IgD-negative memory B cell (primary cell): ENCODE data around the gene ABCA6. TPM values are rescaled to one million over a fixed set of nuclear protein-coding genes. Genes with fewer than 3 reads are reported as not detected.

Source experiments
- H3K27ac Mint-ChIP-seq, 3 donors: one replicate each; pipeline ENCODE4 v1.8.0; 2020 to 2022; ENCODE audit warnings: mild to moderate bottlenecking in 3 of 3, mixed read lengths in 3 of 3, moderate library complexity in 1 of 3
- H3K27me3 Mint-ChIP-seq: one replicate; pipeline ENCODE4 v1.8.0; 2021; ENCODE audit warnings: mixed read lengths
- H3K36me3 Mint-ChIP-seq: one replicate; pipeline ENCODE4 v1.8.0; 2020; ENCODE audit warnings: mild to moderate bottlenecking, mixed read lengths
- H3K4me1 Mint-ChIP-seq, 3 donors: one replicate each; pipeline ENCODE4 v1.8.0; 2020 to 2022; ENCODE audit warnings: mixed read lengths in 3 of 3, mild to moderate bottlenecking in 1 of 3
- H3K4me3 Mint-ChIP-seq, 4 donors: one replicate each; pipeline ENCODE4 v1.8.0; 2020 to 2022; ENCODE audit warnings: mild to moderate bottlenecking in 4 of 4, mixed read lengths in 4 of 4, moderate library complexity in 3 of 4
- H3K9me3 Mint-ChIP-seq, 3 donors: one replicate each; pipeline ENCODE4 v1.8.0; 2020 to 2021; ENCODE audit warnings: mixed read lengths in 3 of 3, mild to moderate bottlenecking in 1 of 3
- polyA plus RNA-seq: library from polyadenylated mRNA; unstranded; fragments of 300-500 nt; fragmentation: Illumina TruSeq; gene quantifications from one replicate; pipeline ENCODE4 v1.2.3, GENCODE V29; 2021

Gene ABCA6
- polyA plus RNA-seq, 1 donor from 2014 or later = 0.80 TPM

GRCh38 chr17:69057280-69057679 is 84.4 kb downstream of the ABCA6 start:
- H3K36me3 Mint-ChIP-seq = peaks cover 7% of the 10 kb centered on the region
- peaks cover 2 to 9% (median 4%) of the 10 kb centered on the region in 3 donors for H3K4me1 Mint-ChIP-seq
- no peaks in the 10 kb centered on the region for H3K27me3 Mint-ChIP-seq
- H3K4me3 Mint-ChIP-seq = no peak overlapping the region
- peaks cover 3 to 23% (median 15%) of the 10 kb centered on the region in 3 donors for H3K9me3 Mint-ChIP-seq
- no peak overlapping the region for H3K27ac Mint-ChIP-seq

DNA sequence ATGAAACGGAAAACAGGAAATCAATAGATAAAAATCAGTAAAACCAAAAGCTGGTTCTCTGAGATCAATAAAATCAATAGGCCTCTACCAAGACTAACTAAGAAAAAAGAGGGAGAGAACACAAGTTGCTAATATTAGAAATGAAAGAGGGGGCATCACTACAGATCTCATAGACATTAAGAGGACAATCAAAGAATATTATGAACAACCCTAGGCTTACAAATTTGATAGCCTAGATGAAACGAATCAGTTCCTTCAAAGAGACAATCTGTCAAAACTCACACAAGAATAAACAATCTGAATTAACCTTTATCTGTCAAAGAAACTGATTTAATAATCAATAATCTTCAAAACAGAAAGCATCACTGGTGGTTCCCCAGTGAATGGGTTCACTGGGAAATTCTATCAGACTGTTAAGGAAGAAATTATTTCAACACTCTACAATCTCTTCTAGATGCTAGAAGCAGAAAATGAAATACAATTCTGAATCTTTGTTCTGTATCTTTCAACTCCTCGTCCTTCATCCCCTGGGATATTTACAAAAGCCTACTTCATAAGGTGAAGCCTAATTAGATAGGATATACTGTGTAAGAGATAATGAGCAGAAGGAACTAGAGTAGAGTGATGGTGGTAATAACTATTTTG is 85.4 kb downstream of the ABCA6 start:
- peaks cover 7% of the 10 kb centered on the region for H3K36me3 Mint-ChIP-seq
- H3K4me3 Mint-ChIP-seq = no peak overlapping the region
- peaks cover 3% of the 10 kb centered on the region for H3K27me3 Mint-ChIP-seq
- H3K4me1 Mint-ChIP-seq = peaks cover 0 to 6% (median 2%) of the 10 kb centered on the region in 3 donors
- no peak overlapping the region for H3K27ac Mint-ChIP-seq
- H3K9me3 Mint-ChIP-seq = peaks cover 3 to 23% (median 15%) of the 10 kb centered on the region in 3 donors

DNA sequence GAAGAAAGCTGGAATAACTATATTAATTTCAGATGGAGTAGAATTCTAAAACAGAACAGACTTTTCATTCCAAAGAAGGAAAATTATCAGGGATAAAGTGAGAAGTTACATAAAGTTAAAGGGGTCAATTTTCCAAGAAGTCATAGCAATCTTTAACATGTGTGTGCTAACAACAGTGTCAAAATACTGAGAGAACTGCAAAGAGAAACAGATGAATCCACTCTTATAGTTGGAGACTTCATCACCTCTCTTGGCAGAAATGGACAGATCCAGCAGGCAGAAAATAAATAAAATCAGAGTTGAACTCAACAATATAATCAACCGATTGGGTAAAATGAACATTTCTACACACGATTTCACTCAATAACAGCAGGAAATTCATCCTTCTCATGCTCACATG is 86.4 kb downstream of the ABCA6 start:
- Mint-ChIP-seq H3K9me3 (peaks cover 3 to 23% (median 15%) of the 10 kb centered on the region in 3 donors), H3K4me1 (peaks cover 0 to under 1% (median 0%) of the 10 kb centered on the region in 3 donors), H3K4me3 (no peak overlapping the region), H3K36me3 (peaks cover 7% of the 10 kb centered on the region), H3K27ac (no peak overlapping the region), H3K27me3 (peaks cover 3% of the 10 kb centered on the region)

GRCh38 chr17:69050999-69051775 is 90.5 kb downstream of the ABCA6 start:
- Mint-ChIP-seq H3K27me3 (peaks cover 6% of the 10 kb centered on the region), H3K27ac (no peak overlapping the region), H3K4me3 (no peak overlapping the region), H3K9me3 (peaks cover 0 to 17% (median 9%) of the 10 kb centered on the region in 3 donors), H3K4me1 (no peaks in the 10 kb centered on the region), H3K36me3 (peaks cover 2% of the 10 kb centered on the region)

GRCh38 chr17:69048634-69049033 is 93.1 kb downstream of the ABCA6 start:
- Mint-ChIP-seq H3K4me3 (no peak overlapping the region), H3K27me3 (peaks cover 6% of the 10 kb centered on the region), H3K27ac (no peak overlapping the region), H3K9me3 (peaks cover 0 to 6% (median 2%) of the 10 kb centered on the region in 3 donors), H3K36me3 (no peaks in the 10 kb centered on the region), H3K4me1 (no peaks in the 10 kb centered on the region)

DNA sequence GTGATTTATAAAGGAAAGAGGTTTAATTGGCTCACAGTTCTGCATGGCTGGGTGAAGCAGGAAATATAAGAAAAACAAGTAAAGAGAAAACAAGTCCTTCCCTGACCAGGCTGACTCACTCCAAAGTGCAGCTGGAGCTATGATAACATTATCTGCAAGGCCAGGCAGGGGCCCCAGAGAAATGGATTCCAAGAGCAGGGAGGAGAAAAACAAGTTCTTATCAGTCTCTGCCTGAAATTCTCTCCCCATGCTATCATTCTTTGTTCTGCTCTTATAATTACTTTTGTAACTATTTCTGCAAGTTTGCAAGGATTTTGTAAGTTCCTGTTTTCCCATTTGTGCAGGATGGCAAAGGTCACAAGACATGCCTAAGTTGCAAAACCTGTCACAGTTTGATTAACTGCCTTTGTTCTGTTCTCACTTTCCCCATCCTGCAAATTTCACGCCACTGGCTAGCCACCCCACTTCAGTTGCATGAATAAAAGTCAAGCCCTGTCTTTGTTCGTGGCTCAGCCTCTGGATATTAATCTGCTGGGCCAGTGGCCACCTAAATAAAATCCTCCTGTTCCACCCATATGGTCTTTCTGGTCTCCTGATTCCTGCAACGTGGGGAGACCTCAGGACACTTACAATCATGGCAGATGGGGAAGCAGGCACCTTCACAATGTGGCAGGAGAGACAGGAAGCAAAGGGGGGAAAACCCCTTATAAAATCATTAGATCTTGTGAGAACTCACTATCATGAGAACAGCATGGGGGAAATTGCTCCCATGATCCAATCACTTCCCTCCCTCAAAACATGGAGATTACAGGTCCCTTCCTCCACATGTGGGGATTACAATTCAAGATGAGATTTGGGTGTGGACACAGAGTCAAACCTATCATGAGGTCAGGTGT is 94.1 kb downstream of the ABCA6 start:
- H3K4me3 Mint-ChIP-seq = no peak overlapping the region
- no peaks in the 10 kb centered on the region for H3K4me1 Mint-ChIP-seq
- H3K27ac Mint-ChIP-seq = no peak overlapping the region
- no peaks in the 10 kb centered on the region for H3K9me3 Mint-ChIP-seq
- peaks cover 1% of the 10 kb centered on the region for H3K36me3 Mint-ChIP-seq
- H3K27me3 Mint-ChIP-seq = peaks cover 6% of the 10 kb centered on the region

DNA sequence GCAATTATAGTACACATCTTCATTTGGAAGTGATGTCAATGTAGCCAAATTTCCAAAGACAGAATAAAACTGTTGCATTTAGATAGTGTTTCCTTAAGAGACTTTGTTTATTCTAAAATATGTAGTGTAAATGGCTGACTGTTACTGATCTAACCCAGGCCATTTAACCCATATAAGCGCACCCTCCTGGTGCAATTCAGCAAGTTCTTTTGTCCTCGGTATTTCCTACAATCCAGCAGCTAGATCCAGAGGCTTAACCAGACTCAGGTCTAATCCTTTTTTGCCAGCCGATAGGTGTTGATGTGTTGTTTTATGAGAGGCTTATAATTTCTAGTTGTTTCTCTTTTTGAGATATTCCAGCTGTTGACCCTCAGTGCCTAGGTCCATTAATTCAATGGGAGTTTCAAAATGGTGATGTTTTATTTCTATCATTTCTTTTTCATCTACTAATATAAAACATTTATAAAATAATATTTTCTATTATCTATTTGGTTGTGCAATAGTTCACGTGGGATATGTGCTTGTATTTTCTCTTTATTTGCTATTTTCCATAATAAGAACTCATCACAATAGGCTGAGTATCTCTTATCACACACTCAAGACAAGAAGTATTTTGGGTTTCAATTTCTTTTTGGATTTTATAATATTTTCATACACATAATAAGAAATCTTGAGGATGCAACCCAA is 95.4 kb downstream of the ABCA6 start:
- Mint-ChIP-seq H3K4me1 (no peaks in the 10 kb centered on the region), H3K36me3 (peaks cover 2% of the 10 kb centered on the region), H3K27ac (no peak overlapping the region), H3K27me3 (peaks cover 3% of the 10 kb centered on the region), H3K9me3 (peaks cover 0 to 1% (median 0%) of the 10 kb centered on the region in 3 donors), H3K4me3 (peak overlapping the region in 1 of 4 donors; percentile 10)

GRCh38 chr17:69045646-69046045 is 96.0 kb downstream of the ABCA6 start:
- Mint-ChIP-seq H3K9me3 (peaks cover 0 to 1% (median 0%) of the 10 kb centered on the region in 3 donors), H3K27ac (no peak overlapping the region), H3K27me3 (peaks cover 3% of the 10 kb centered on the region), H3K4me3 (no peak overlapping the region), H3K4me1 (no peaks in the 10 kb centered on the region), H3K36me3 (peaks cover 2% of the 10 kb centered on the region)

DNA sequence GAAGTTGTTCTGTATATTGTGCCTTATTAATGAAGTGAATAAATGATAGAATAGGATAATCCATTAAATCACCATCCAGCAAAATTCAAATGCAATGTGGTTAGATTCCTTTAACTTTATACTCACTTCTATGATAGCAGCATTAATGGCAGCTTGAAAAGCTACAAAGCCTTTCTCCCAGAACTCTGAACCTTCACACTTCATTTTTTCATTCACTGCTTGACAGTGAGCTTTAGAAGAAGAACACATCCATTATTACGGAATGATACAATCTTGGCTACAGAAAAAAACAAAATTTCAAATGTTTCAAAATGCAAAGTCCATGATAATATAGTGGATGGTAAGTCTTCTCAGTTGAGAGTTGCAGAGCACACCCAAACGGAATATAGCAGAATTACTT is 97.3 kb downstream of the ABCA6 start:
- Mint-ChIP-seq H3K9me3 (peaks cover 0 to 1% (median 0%) of the 10 kb centered on the region in 3 donors), H3K27ac (no peak overlapping the region), H3K36me3 (peaks cover 2% of the 10 kb centered on the region), H3K4me1 (no peaks in the 10 kb centered on the region), H3K4me3 (no peak overlapping the region), H3K27me3 (no peaks in the 10 kb centered on the region)

DNA sequence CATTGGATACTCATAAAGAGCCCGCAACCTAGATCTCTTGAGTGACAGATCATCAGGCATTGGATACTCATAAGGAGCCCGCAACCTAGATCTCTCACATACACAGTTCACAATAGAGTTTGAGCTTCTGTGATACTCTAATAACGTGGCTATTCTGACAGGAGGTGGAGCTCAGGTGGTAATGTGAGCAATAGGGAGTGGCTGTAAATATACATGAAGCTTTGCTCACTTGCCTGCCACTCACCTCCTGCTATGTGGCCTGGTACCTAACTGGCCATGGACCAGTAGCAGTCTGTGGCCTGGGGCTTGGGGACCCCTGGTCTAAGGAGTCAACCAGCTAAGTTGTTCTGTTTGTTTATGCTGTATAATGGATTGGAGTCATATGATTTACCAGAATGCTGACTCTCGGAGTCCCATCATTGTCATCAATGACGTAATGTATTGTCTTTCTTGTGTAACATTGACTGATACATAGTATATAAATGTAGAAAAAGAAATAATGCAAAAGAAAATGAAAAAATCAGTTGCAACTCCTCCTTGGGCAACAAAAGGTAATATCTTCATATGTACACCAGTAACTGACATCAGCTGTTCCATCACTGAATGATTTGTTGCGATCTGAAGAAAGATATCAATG is 98.5 kb downstream of the ABCA6 start:
- Mint-ChIP-seq H3K27ac (no peak overlapping the region), H3K9me3 (peaks cover 0 to 1% (median 0%) of the 10 kb centered on the region in 3 donors), H3K4me3 (no peak overlapping the region), H3K27me3 (peaks cover 3% of the 10 kb centered on the region), H3K4me1 (no peaks in the 10 kb centered on the region), H3K36me3 (peaks cover 2% of the 10 kb centered on the region)

GRCh38 chr17:69042308-69042707 is 99.4 kb downstream of the ABCA6 start:
- peaks cover 2% of the 10 kb centered on the region for H3K36me3 Mint-ChIP-seq
- H3K27me3 Mint-ChIP-seq = peaks cover 3% of the 10 kb centered on the region
- peaks cover 0 to 3% (median 1%) of the 10 kb centered on the region in 3 donors for H3K9me3 Mint-ChIP-seq

DNA sequence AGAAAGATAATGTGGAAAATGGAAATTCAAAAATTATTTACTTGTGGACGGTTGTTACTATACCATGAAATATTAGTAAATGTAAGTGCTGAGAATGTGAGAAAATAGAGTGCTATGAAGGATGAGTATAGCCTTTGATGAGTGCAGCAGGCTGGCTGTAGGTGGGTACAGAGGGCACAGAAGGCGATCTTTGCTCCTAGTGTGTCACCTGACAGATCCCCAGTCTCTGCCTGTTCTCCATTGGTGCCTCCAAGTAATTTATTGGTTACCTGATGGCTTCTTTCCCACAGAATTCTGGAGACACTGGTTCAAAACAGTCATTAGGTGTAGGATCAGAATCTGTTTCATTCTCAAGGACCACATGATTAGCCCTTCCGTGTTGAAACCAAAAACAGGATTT is 109.9 kb downstream of the ABCA6 start:
- Mint-ChIP-seq H3K27me3 (no peaks in the 10 kb centered on the region), H3K4me1 (no peaks in the 10 kb centered on the region), H3K9me3 (peaks cover 0 to 6% (median 0%) of the 10 kb centered on the region in 3 donors), H3K36me3 (no peaks in the 10 kb centered on the region), H3K27ac (no peak overlapping the region), H3K4me3 (no peak overlapping the region)

More at GRCh38 chr17:69042308-69042707, 99.4 kb downstream of the ABCA6 start:
- Mint-ChIP-seq H3K27ac (no peak overlapping the region), H3K4me1 (no peaks in the 10 kb centered on the region), H3K4me3 (no peak overlapping the region)

GRCh38 chr17:69030169-69030568 is 111.5 kb downstream of the ABCA6 start:
- no peaks in the 10 kb centered on the region for H3K9me3 Mint-ChIP-seq
- H3K27ac Mint-ChIP-seq = no peak overlapping the region
- no peaks in the 10 kb centered on the region for H3K4me1 Mint-ChIP-seq

More at GRCh38 chr17:69030169-69030568, 111.5 kb downstream of the ABCA6 start:
- Mint-ChIP-seq H3K4me3 (no peak overlapping the region), H3K27me3 (no peaks in the 10 kb centered on the region), H3K36me3 (peaks cover 3% of the 10 kb centered on the region)
